Body of pancreas (tissue), 4 donors: Measurements from ENCODE around the gene KCNH8. TPM values are rescaled to one million over a fixed set of nuclear protein-coding genes. Genes with fewer than 3 reads are reported as not detected.

Experiments used
- ATAC-seq: fragments of 150-250 bp; one replicate; pipeline ENCODE4 v1.9.1; 2016
- DNase-seq, 4 donors: peaks; one replicate each; pipeline ENCODE4 v3.0.0-alpha.2; 2019
- H3K27ac ChIP-seq, 4 donors: fragments of 200-600 bp; sonication (generic); 1 replicate in 3 of 4; 2 replicates in 1 of 4; pipeline versions ENCODE4 v1.5.1 to v1.6.1; 2016 to 2019; ENCODE audit warnings: mild to moderate bottlenecking in 1 of 4, mixed read lengths in 1 of 4, moderate library complexity in 1 of 4
- H3K27me3 ChIP-seq, 2 donors: fragments of 200-600 bp; sonication (generic); one replicate each; pipeline ENCODE4 v1.6.0; 2016; ENCODE audit warnings: mild to moderate bottlenecking in 1 of 2
- H3K36me3 ChIP-seq, 2 donors: fragments of 200-600 bp; sonication (generic); replicated peaks in 1 of 2; 2 replicates each; pipeline ENCODE4 v1.5.1; 2016; ENCODE audit warnings: low read depth in 2 of 2; ENCODE audit not compliant: insufficient read depth in 1 of 2
- H3K4me1 ChIP-seq: fragments of 200-600 bp; sonication (generic); one replicate; pipeline ENCODE4 v1.6.0; 2016
- H3K4me3 ChIP-seq, 2 donors: fragments of 200-600 bp; sonication (generic); 1 replicate in 1 of 2; 2 replicates in 1 of 2; pipeline ENCODE4 v1.5.1; 2016 to 2019
- H3K9me3 ChIP-seq, 3 donors: fragments of 200-600 bp; sonication (generic); 1 replicate in 2 of 3; 2 replicates in 1 of 3; pipeline ENCODE4 v1.5.1; 2016
- POLR2A ChIP-seq, 3 donors: fragments of 450-650 bp; IDR thresholded peaks; one replicate each; pipeline ENCODE4 v1.6.1; 2016; ENCODE audit warnings: antibody characterized with exemption in 3 of 3, mild to moderate bottlenecking in 2 of 3
- WGBS, 2 donors: methylation state at CpG; one replicate each; pipeline ENCODE4 v1.1.5; 2017; 5-methylcytosine and 5-hydroxymethylcytosine counted together
- intact Hi-C: fragments of 100-400 bp; cut with DNase I; formaldehyde crosslinking; loops from one replicate; pipeline ENCODE4 v1.15.1; 2023
- total RNA-seq, 2 donors: library from RNA; depleted of rRNA; stranded (reverse); fragments of >200 nt; gene quantifications; one replicate each; pipeline ENCODE4 v1.1.0, GENCODE V29; 2016
- TF ChIP-seq, protein P1 (sequence below), 7 experiments: fragments of 450-650 bp in 4 of 7; fragments of 200-600 bp in 3 of 7; sonication (generic) in 3 of 7; IDR thresholded peaks; one replicate each; pipeline ENCODE4 v1.5.1; 2016 to 2019; ENCODE audit warnings: antibody characterized with exemption in 7 of 7

KCNH8 gene
- total RNA-seq, 2 donors from 2014 or later = 2.3 TPM

DNA sequence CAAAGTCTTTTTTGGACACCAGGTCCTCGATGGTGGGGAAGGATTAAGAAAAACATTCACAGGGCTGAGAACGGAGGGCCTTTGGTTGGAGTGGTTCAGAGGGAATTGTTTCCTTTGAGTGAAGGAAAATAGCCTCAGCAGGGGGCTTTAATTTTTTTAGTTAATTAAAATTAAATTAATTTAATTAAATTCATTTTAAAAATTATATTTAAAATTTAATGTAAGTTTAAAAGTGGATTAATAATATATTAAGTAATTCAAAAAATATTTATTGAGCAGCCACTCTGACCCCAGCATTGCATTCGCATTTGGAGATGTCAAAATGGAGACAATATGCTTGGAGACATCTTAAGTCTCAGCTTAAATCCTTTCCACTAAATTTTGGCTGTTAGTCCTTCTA is 136.7 kb downstream of the KCNH8 start:
- Histone ChIP-seq H3K4me3 (no peak overlapping the region), H3K36me3 (no peaks in the 10 kb centered on the region), H3K4me1 (no peaks in the 10 kb centered on the region), H3K27ac (no peak overlapping the region), H3K27me3 (no peaks in the 10 kb centered on the region), H3K9me3 (no peaks in the 10 kb centered on the region)
- intact Hi-C loops = no loop called here
- 80 to 83% methylated on average over 3 of the region's 3 CpGs for WGBS, 2 donors
- no peak for DNase-seq
- TF ChIP-seq, protein P1, sequence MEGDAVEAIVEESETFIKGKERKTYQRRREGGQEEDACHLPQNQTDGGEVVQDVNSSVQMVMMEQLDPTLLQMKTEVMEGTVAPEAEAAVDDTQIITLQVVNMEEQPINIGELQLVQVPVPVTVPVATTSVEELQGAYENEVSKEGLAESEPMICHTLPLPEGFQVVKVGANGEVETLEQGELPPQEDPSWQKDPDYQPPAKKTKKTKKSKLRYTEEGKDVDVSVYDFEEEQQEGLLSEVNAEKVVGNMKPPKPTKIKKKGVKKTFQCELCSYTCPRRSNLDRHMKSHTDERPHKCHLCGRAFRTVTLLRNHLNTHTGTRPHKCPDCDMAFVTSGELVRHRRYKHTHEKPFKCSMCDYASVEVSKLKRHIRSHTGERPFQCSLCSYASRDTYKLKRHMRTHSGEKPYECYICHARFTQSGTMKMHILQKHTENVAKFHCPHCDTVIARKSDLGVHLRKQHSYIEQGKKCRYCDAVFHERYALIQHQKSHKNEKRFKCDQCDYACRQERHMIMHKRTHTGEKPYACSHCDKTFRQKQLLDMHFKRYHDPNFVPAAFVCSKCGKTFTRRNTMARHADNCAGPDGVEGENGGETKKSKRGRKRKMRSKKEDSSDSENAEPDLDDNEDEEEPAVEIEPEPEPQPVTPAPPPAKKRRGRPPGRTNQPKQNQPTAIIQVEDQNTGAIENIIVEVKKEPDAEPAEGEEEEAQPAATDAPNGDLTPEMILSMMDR (IDR thresholded peaks at IDR 0.05) = no peak
- TF ChIP-seq POLR2A (IDR thresholded peaks at IDR 0.05) = no peak
- ATAC-seq = no peak

- 75 to 79% methylated on average over 4 of the region's 4 CpGs for WGBS, 2 donors
- no peak for ATAC-seq
Observed at GRCh38 chr3:19293295-19293694, 145.0 kb downstream of the KCNH8 start.

DNA sequence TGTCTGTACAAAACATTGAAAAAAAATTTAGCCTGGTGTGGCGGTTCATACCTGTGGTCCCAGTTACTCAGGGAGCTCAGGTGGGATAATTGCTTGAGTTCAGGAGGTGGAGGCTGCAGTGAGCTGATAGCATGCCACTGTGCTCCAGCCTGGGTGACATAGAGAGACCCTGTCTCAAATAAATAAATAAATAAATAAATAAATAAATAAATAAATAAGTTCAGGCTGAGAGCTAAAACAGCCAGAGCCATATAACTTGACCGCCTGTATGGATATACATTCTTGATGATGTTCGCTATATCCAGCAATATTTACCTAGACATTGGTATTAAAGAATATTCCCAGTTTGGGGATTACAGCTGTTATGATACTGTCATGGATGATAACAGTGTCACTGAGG is 146.9 kb downstream of the KCNH8 start:
- ATAC-seq (no peak), DNase-seq (no peak)
- Histone ChIP-seq H3K4me3 (no peak overlapping the region), H3K4me1 (no peaks in the 10 kb centered on the region), H3K27me3 (no peaks in the 10 kb centered on the region), H3K27ac (no peak overlapping the region), H3K9me3 (no peaks in the 10 kb centered on the region), H3K36me3 (no peaks in the 10 kb centered on the region)
- no peak for TF ChIP-seq POLR2A (IDR thresholded peaks at IDR 0.05)
- TF ChIP-seq, protein P1 (IDR thresholded peaks at IDR 0.05) = no peak
- WGBS, 2 donors = 97 to 98% methylated on average over 3 of the region's 3 CpGs
- intact Hi-C loops = no loop called here

More at GRCh38 chr3:19293295-19293694, 145.0 kb downstream of the KCNH8 start:
- H3K4me3 ChIP-seq = no peak overlapping the region
- DNase-seq = no peak
- no peaks in the 10 kb centered on the region for H3K27me3 ChIP-seq
- H3K9me3 ChIP-seq = no peaks in the 10 kb centered on the region
- H3K27ac ChIP-seq = no peak overlapping the region
- intact Hi-C loops = no loop called here
- no peak for TF ChIP-seq POLR2A (IDR thresholded peaks at IDR 0.05)
- TF ChIP-seq, protein P1 (IDR thresholded peaks at IDR 0.05) = no peak
- H3K4me1 ChIP-seq = no peaks in the 10 kb centered on the region
- no peaks in the 10 kb centered on the region for H3K36me3 ChIP-seq

DNA sequence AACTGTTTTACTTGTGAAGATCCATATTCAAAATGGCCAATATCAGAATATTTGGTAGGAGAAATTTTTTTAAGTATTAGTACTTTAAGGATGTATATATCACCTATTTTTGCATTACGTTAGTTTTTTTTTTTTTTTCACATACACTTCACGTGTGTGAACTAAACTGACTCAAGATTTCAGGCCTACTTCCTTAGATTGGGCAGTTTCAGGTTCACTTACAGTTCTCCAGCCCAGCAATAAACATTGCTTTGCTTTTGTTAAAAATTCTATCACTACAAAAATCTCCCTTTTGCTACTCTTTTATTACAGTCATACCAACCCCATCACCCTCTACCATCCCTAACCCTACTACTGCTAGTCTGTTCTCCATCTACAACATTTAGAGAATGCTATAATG is 183.6 kb downstream of the KCNH8 start:
- intact Hi-C loops = no loop called here
- TF ChIP-seq, protein P1 (IDR thresholded peaks at IDR 0.05) = no peak
- no peak for TF ChIP-seq POLR2A (IDR thresholded peaks at IDR 0.05)
- Histone ChIP-seq H3K4me3 (no peak overlapping the region), H3K27me3 (no peaks in the 10 kb centered on the region), H3K9me3 (no peaks in the 10 kb centered on the region), H3K36me3 (no peaks in the 10 kb centered on the region), H3K4me1 (no peaks in the 10 kb centered on the region), H3K27ac (no peak overlapping the region)
- no peak for DNase-seq
- no peak for ATAC-seq
- 62 to 86% methylated on average over 2 of the region's 2 CpGs for WGBS, 2 donors

- no peak for TF ChIP-seq POLR2A (IDR thresholded peaks at IDR 0.05)
- TF ChIP-seq, protein P1 (IDR thresholded peaks at IDR 0.05) = no peak
- Histone ChIP-seq H3K27ac (no peak overlapping the region), H3K4me1 (no peaks in the 10 kb centered on the region), H3K4me3 (no peak overlapping the region), H3K9me3 (no peaks in the 10 kb centered on the region), H3K27me3 (no peaks in the 10 kb centered on the region), H3K36me3 (no peaks in the 10 kb centered on the region)
- WGBS, 2 donors = 72 to 75% methylated on average over 6 of the region's 6 CpGs
- DNase-seq = no peak
- intact Hi-C loops = no loop called here
- ATAC-seq = no peak
Observed at GRCh38 chr3:19334120-19334519, 185.8 kb downstream of the KCNH8 start.
